ENCODE data around the gene NSL1.

NSL1 gene

GRCh38 chr1:212722270-212722957 is 69.2 kb downstream of the NSL1 start:
- H3K4me3 ChIP-seq (replicated peaks in 1 of 2; ENCODE audit: low read depth in 2 of 2, low read length in 2 of 2): no peak overlapping the region
- no peak for DNase-seq (ENCODE audit: low read depth in 2 of 2)
- TF ChIP-seq CTCF (IDR thresholded peaks at IDR 0.05; ENCODE audit: low read depth, low read length): no peak

- DNase-seq (ENCODE audit: low read depth in 2 of 2): peak; percentile 66 to 78
- no peak overlapping the region for H3K4me3 ChIP-seq (replicated peaks in 1 of 2; ENCODE audit: low read depth in 2 of 2, low read length in 2 of 2)
- TF ChIP-seq CTCF (IDR thresholded peaks at IDR 0.05; ENCODE audit: low read depth, low read length): no peak
These were observed 70.0 kb downstream of the NSL1 start for GRCh38 chr1:212721388-212722247.

GRCh38 chr1:212719633-212720032 is 71.9 kb downstream of the NSL1 start:
- no peak for TF ChIP-seq CTCF (IDR thresholded peaks at IDR 0.05; ENCODE audit: low read depth, low read length)
- no peak overlapping the region for H3K4me3 ChIP-seq (replicated peaks in 1 of 2; ENCODE audit: low read depth in 2 of 2, low read length in 2 of 2)
- DNase-seq (ENCODE audit: low read depth in 2 of 2): no peak

- H3K4me3 ChIP-seq (replicated peaks in 1 of 2; ENCODE audit: low read depth in 2 of 2, low read length in 2 of 2): no peak overlapping the region
- peak; percentile 32 to 55 for DNase-seq (ENCODE audit: low read depth in 2 of 2)
- peak; percentile 35 for TF ChIP-seq CTCF (IDR thresholded peaks at IDR 0.05; ENCODE audit: low read depth, low read length)
These were observed 73.1 kb downstream of the NSL1 start for GRCh38 chr1:212718499-212718898.

GRCh38 chr1:212716161-212716560 is 75.4 kb downstream of the NSL1 start:
- no peak for TF ChIP-seq CTCF (IDR thresholded peaks at IDR 0.05; ENCODE audit: low read depth, low read length)
- H3K4me3 ChIP-seq (replicated peaks in 1 of 2; ENCODE audit: low read depth in 2 of 2, low read length in 2 of 2): no peak overlapping the region
- no peak for DNase-seq (ENCODE audit: low read depth in 2 of 2)

- no peak for TF ChIP-seq CTCF (IDR thresholded peaks at IDR 0.05; ENCODE audit: low read depth, low read length)
- DNase-seq (ENCODE audit: low read depth in 2 of 2): no peak
- no peak overlapping the region for H3K4me3 ChIP-seq (replicated peaks in 1 of 2; ENCODE audit: low read depth in 2 of 2, low read length in 2 of 2)
These were observed 78.0 kb downstream of the NSL1 start for GRCh38 chr1:212713465-212714136.
